Ureter (tissue), 1 donor: ENCODE measurements around the gene PLAC8. TPM values are rescaled to one million over a fixed set of nuclear protein-coding genes. Genes with fewer than 3 reads are reported as not detected.
"Not testable (repeated sequence)": the region's sequence is repeated elsewhere in the genome, so short reads cannot be mapped to it uniquely, and the experiment has no call there.

Experiments
- DNase-seq: peaks from one replicate; pipeline ENCODE4 v3.0.0-alpha.2; 2020; ENCODE audit warnings: low spot score
- total RNA-seq: library from RNA; stranded (reverse); gene quantifications from one replicate; pipeline ENCODE4 v1.2.4, GENCODE V29; 2023
- donor health status: DM: yes; HTN: yes; CAD: no.

PLAC8 gene, protein sequence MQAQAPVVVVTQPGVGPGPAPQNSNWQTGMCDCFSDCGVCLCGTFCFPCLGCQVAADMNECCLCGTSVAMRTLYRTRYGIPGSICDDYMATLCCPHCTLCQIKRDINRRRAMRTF
- 4.9 TPM for total RNA-seq

GRCh38 chr4:83114576-83114975 is at the start of gene PLAC8:
Gene PLAC8 (minus strand): TSS chr4:83114729. CDS start chr4:83107921, 6,808 bp downstream.
- no peak for DNase-seq

DNA sequence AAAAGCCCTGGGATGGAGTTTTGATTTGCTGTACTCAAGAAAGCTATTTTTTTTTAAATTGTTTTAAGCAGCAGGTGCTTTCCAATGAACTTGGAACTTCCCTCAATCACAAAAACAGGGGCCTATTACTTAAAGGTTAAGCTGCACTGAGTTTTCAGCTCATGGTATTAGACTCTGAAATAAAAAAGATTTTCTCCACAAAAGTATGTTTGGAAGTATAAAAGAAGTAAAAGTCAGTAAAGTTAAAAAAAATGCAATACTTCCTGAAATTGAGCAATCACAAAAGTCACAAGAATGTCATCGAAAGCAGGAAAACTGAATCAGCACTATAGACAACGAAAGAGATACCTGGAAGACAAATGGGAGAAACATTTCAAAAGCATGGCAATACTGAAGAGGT is 38.9 kb upstream of the PLAC8 start:
- DNase-seq, result no peak

DNA sequence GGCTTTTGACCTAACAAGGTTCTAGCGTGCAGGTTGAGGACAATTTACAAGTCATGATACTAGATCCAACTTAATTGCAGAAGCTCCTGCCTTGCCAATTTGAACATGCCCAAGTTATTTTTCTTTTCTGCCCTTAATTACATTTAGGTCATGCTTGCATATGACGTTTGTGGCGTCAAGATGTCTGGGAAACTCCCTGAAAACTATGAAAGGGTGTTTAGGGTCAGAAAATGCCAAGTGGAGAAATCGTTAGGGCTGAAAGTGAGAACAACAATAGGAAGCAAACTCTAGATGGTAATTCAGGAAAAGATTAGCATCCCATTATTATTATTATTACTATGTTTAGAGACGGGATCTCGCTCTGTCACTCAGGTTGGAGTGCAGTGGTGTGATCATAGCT is 38.2 kb upstream of the PLAC8 start:
- DNase-seq, result no peak

- DNase-seq, result no peak
Observed at GRCh38 chr4:83151651-83152050, 37.1 kb upstream of the PLAC8 start.

- no peak for DNase-seq
Observed at GRCh38 chr4:83150653-83151330, 36.3 kb upstream of the PLAC8 start.

GRCh38 chr4:83149865-83150652 is 35.5 kb upstream of the PLAC8 start:
- no peak for DNase-seq

GRCh38 chr4:83146841-83147240 is 32.3 kb upstream of the PLAC8 start:
- no peak for DNase-seq

DNA sequence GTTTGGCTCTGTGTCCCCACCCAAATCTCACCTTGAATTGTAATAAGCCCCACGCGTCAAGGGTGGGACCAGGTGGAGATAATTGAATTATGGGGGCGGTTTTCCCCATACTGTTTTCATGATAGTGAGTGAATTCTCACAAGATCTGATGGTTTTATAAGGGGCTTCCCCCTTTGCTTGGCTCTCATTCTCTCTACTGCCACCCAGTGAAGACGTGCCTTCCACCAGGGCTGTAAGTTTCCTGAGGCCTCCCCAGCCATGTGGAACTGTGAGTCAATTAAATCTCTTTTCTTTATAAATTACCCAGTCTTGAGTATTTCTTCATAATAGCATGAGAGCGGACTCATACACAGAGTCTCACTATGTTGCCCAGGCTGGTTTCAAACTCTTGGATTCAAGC is 31.2 kb upstream of the PLAC8 start:
- DNase-seq, result not testable (repeated sequence)

GRCh38 chr4:83139514-83140156 is 25.1 kb upstream of the PLAC8 start:
- DNase-seq, result no peak

DNA sequence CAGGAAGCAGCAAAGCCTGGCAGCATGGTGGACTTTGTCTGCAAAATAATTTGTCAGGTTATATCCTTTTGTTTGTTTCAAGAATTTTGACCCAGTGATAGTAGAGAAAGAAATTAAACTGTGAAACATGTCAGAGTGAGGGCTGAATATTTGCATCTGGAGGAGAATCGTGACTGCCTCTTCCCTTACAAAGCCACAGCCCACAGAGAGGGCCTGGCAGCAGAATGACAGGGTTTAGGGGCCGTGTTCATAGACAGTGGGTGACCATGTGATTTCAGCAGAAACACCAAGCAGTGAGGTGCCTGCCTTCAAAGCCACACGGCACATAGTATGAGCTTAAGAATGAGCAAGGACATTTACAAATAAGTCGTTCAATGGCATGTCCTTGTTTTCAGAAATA is 24.4 kb upstream of the PLAC8 start:
- no peak for DNase-seq

- no peak for DNase-seq
Observed at GRCh38 chr4:83132065-83132464, 17.5 kb upstream of the PLAC8 start.

GRCh38 chr4:83129264-83129663 is 14.7 kb upstream of the PLAC8 start:
- DNase-seq, result no peak

DNA sequence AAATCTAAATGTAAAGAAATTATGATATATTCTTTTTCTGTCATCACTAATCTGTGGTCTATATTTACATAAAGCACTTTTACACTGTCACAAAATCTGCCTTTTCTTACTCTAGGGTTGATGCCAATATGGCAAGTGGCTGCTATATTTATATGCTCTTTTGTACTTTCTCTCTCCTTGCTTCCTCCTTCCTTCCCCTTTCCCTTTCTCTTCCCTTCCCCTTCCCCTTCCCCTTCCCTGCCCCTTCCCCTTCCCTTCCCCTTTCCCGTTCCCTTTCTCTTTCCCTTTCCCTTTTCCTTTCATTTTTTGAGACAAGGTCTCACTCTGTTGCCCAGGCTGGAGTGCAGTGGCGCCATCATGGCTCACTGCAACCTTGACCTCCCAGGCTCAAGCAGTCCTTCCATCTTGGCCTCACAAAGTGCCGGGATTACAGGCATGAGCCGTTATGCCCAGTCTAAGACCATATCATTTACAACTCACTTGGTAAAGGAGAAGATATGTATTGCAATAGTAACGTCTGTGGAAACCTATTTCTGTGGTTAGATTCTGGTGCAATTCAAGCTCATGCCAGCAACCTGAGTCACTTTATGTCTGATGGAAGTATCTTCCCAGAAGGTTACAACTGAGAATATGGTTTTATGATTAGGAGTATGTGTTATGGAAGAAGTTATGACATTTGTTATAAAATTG is 13.9 kb upstream of the PLAC8 start:
- DNase-seq, result no peak

DNA sequence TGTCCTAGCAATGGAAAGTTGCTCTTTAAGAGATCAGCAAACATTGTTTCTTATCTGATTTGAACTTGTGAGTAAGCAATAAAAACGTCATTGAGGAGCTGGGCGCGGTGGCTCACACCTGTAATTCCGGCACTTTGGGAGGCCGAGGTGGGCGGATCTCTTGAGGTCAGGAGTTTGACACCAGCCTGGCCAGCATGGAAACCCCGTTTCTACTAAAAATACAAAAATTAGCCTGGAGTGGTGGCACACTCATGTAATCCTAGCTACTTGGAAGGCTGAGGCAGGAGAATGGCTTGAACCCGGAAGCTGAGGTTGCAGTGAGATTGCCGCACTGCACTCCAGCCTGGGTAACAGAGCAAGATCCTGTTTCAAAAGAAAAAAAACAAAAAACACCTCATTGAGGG is 11.2 kb upstream of the PLAC8 start:
- DNase-seq, result no peak

- no peak for DNase-seq
Observed at GRCh38 chr4:83124111-83124780, 9.7 kb upstream of the PLAC8 start.

DNA sequence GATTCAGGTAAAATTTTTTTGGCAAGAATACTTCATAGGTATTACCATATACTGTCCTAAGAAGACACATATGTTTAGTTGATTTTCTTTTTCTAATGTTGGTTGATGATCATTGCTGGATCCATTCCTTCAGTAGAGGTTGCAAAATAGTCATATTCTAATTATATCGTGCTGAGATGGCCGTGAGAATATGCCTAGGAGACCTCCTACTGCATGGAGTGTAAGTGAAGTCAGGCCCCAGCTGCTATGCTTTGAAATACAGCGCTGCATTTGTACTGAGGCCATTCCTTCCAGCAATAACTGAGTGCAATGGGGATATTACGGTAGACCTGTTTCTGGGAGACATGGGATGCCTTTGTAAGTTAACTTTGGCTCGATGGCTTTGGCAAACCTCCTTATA is 6.7 kb upstream of the PLAC8 start:
- DNase-seq, result no peak

- no peak for DNase-seq
Observed at GRCh38 chr4:83118869-83119268, 4.3 kb upstream of the PLAC8 start.

- DNase-seq, result no peak
Observed at GRCh38 chr4:83115656-83116285, 1.2 kb upstream of the PLAC8 start.

DNA sequence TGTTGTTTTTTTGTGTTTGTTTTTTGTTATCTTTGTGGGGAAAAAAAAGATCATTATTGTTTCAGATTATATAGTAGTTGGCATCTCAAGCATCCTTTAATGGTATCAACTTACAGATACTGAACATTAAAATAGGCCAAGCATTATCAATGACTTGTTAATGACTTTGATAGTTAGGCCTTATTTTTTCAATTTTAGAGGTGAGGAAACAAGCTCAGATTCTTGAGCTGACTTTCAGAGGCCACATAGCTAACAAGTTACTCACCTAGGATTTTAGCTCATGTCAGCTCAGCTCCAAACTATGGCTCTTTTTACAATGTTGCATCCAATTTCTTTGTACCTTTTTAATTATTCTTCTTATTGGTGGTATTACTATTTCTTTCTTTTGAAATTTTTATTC is 471 bp upstream of the PLAC8 start:
- DNase-seq, result no peak

GRCh38 chr4:83113429-83113786 is 1.1 kb downstream of the PLAC8 start:
- DNase-seq, result no peak
